Lung (tissue), 12 donors: Measurements from ENCODE around the gene TRAF3. TPM values are rescaled to one million over a fixed set of nuclear protein-coding genes. Genes with fewer than 3 reads are reported as not detected.

Experiments used
- ATAC-seq: fragments of 200-7000 bp; cut with Tn5 transposase; one replicate; pipeline ENCODE4 v1.9.1; 2020; ENCODE audit warnings: moderate number of reproducible peaks; ENCODE audit not compliant: insufficient read depth, low FRiP score
- DNase-seq, 3 donors: peaks; one replicate each; pipeline ENCODE4 v3.0.0-alpha.2; 2013 to 2017
- H3K27ac ChIP-seq, 2 donors: one replicate each; pipeline ENCODE4 v1.5.1; 2013; ENCODE audit warnings: mild to moderate bottlenecking in 2 of 2, moderate library complexity in 2 of 2, control low read depth in 1 of 2, inconsistent platforms in 1 of 2, low read depth in 1 of 2, low read length in 1 of 2
- H3K27me3 ChIP-seq, 3 donors: one replicate each; pipeline ENCODE4 v1.5.1; 2013; ENCODE audit warnings: low read length in 2 of 3; ENCODE audit not compliant: control insufficient read depth in 3 of 3, insufficient read depth in 3 of 3
- H3K36me3 ChIP-seq, 4 donors: one replicate each; pipeline ENCODE4 v1.5.1; 2013; ENCODE audit warnings: low read length in 4 of 4, mild to moderate bottlenecking in 1 of 4, moderate library complexity in 1 of 4; ENCODE audit not compliant: control insufficient read depth in 4 of 4, insufficient read depth in 4 of 4
- H3K4me1 ChIP-seq, 5 donors: one replicate each; pipeline ENCODE4 v1.5.1; 2013; ENCODE audit warnings: low read length in 5 of 5, mild to moderate bottlenecking in 2 of 5, moderate library complexity in 1 of 5; ENCODE audit not compliant: control insufficient read depth in 5 of 5, insufficient read depth in 5 of 5
- H3K4me3 ChIP-seq: one replicate; pipeline ENCODE4 v1.5.1; 2013; ENCODE audit warnings: mild to moderate bottlenecking, control low read depth, moderate library complexity
- H3K9ac ChIP-seq, 2 donors: one replicate each; pipeline ENCODE4 v1.5.1; 2013; ENCODE audit warnings: low read length in 2 of 2, control low read depth in 1 of 2; ENCODE audit not compliant: insufficient read depth in 1 of 2
- H3K9me3 ChIP-seq, 4 donors: one replicate each; pipeline ENCODE4 v1.5.1; 2013; ENCODE audit warnings: low read length in 3 of 4, mild to moderate bottlenecking in 1 of 4, moderate library complexity in 1 of 4; ENCODE audit not compliant: control insufficient read depth in 4 of 4, insufficient read depth in 3 of 4
- WGBS, 2 donors: extraction: QIAGEN DNeasy Blood & Tissue Kit; methylation state at CpG; one replicate each; pipeline ENCODE4 v1.1.7; 2013; 5-methylcytosine and 5-hydroxymethylcytosine counted together
- polyA plus RNA-seq, 2 donors: library from polyadenylated mRNA; stranded (reverse); fragments of 200-250 nt; gene quantifications; one replicate each; pipeline ENCODE4 v1.2.1, GENCODE V29; 2013
- total RNA-seq, 2 donors: library from RNA; depleted of rRNA in 1 of 2; stranded (reverse); fragments of >200 nt in 1 of 2; gene quantifications; one replicate each; pipeline ENCODE4 v1.2.1, GENCODE V29; 2014 to 2021
- TF ChIP-seq, protein P1 (sequence below): IDR thresholded peaks from 2 replicates; pipeline ENCODE4 v1.5.1; 2012; ENCODE audit warnings: mild to moderate bottlenecking; ENCODE audit errors: control extremely low read depth, extremely low read depth
- donor health status: control.
- donor health status: control.
- donor health status: Bipolar disorder and iron deficiency.
- donor health status: healthy.
- donor health status: DM: yes; HTN: yes; CAD: no.

TRAF3 gene
- total and polyA plus RNA-seq, 4 donors, result 5.7 to 25.5 (median 18.7) TPM

GRCh38 chr14:102778338-102779083, 1.3 kb downstream of the TRAF3 start:
- WGBS, 2 donors, result 9 to 10% methylated on average over 29 of the region's 29 CpGs
- DNase-seq (peak; percentile 31 to 50 (median 41)), ATAC-seq (no peak)
- H3K4me3 ChIP-seq, result peak overlapping the region; percentile 71
- TF ChIP-seq, protein P1, sequence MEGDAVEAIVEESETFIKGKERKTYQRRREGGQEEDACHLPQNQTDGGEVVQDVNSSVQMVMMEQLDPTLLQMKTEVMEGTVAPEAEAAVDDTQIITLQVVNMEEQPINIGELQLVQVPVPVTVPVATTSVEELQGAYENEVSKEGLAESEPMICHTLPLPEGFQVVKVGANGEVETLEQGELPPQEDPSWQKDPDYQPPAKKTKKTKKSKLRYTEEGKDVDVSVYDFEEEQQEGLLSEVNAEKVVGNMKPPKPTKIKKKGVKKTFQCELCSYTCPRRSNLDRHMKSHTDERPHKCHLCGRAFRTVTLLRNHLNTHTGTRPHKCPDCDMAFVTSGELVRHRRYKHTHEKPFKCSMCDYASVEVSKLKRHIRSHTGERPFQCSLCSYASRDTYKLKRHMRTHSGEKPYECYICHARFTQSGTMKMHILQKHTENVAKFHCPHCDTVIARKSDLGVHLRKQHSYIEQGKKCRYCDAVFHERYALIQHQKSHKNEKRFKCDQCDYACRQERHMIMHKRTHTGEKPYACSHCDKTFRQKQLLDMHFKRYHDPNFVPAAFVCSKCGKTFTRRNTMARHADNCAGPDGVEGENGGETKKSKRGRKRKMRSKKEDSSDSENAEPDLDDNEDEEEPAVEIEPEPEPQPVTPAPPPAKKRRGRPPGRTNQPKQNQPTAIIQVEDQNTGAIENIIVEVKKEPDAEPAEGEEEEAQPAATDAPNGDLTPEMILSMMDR, result no peak
- peak overlapping the region in 1 of 2 donors; percentile 80 for H3K27ac ChIP-seq
- peak overlapping the region; percentile 15 to 29 for H3K9ac ChIP-seq
- no peaks in the 10 kb centered on the region for H3K9me3 ChIP-seq
- H3K36me3 ChIP-seq, result no peaks in the 10 kb centered on the region
- peaks cover 0 to 14% (median 7%) of the 10 kb centered on the region in 5 donors for H3K4me1 ChIP-seq
- H3K27me3 ChIP-seq, result no peaks in the 10 kb centered on the region

GRCh38 chr14:102779084-102779462, 1.8 kb downstream of the TRAF3 start:
- WGBS, 2 donors, result 63 to 66% methylated on average over 4 of the region's 4 CpGs
- DNase-seq (peak in 1 of 3 donors; percentile 19), ATAC-seq (no peak)
- Histone ChIP-seq H3K9me3 (no peaks in the 10 kb centered on the region), H3K27me3 (no peaks in the 10 kb centered on the region), H3K4me1 (peaks cover 0 to 14% (median 7%) of the 10 kb centered on the region in 5 donors), H3K9ac (peak overlapping the region in 1 of 2 donors; percentile 15), H3K36me3 (no peaks in the 10 kb centered on the region), H3K27ac (no peak overlapping the region), H3K4me3 (no peak overlapping the region)
- TF ChIP-seq, protein P1, result no peak

DNA sequence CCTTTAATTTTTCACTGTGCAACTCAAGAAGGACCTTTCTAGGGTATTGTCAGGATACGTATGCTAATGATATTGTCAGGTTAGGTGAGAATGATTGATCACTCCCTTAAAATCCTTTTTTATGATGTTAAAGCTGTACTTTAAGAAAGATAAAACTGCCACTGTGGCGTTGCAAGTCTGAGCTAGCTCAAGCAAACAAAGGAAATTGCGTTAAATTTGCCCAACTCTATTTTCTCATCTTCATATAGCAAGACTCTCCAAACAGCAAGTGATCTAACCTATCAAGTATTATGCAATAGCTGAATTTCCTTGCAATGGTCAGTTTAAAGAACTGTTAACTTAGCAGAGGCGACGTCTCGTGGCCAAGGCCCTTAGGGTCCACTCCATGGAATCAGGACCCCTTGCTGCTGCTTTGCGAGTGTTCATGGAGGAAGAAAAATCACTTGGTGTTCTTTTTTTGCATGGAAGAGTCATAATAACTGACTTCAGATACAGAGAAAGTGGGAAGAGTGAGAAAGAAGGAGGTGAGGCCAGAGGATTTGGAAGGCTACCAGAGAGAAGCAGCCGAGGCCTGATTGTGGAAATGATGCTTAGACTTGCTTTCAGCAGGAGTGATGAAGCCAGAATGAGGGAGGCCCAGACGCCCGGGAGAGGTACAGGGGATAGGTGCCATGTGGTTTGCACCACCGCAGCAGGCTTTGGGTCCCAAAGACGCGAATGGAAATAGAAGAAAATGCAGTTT, 2.5 kb downstream of the TRAF3 start:
- Histone ChIP-seq H3K4me1 (peaks cover 0 to 14% (median 7%) of the 10 kb centered on the region in 5 donors), H3K27ac (no peak overlapping the region), H3K36me3 (no peaks in the 10 kb centered on the region), H3K4me3 (no peak overlapping the region), H3K9me3 (no peaks in the 10 kb centered on the region), H3K27me3 (no peaks in the 10 kb centered on the region), H3K9ac (no peak overlapping the region)
- ATAC-seq (no peak), DNase-seq (no peak)
- WGBS, 2 donors, result 44 to 70% methylated on average over 13 of the region's 13 CpGs
- TF ChIP-seq, protein P1, result no peak
